Mesothelial cell of epicardium (in vitro differentiated cells): ENCODE data around the gene GOT2. TPM values are rescaled to one million over a fixed set of nuclear protein-coding genes. Genes with fewer than 3 reads are reported as not detected.
"Not testable (repeated sequence)": the region's sequence is repeated elsewhere in the genome, so short reads cannot be mapped to it uniquely, and the experiment has no call there.

Source experiments
- DNase-seq, 2 experiments: peaks; one replicate each; pipeline ENCODE4 v3.0.0; 2021; ENCODE audit warnings: low spot score in 2 of 2; ENCODE audit not compliant: unreplicated experiment in 2 of 2
- H3K27ac Mint-ChIP-seq: 2 replicates; pipeline ENCODE4 v1.8.0; 2021; ENCODE audit warnings: mixed read lengths
- H3K27me3 Mint-ChIP-seq: 2 replicates; pipeline ENCODE4 v1.8.0; 2021; ENCODE audit warnings: low read depth, mixed read lengths
- H3K36me3 Mint-ChIP-seq: 2 replicates; pipeline ENCODE4 v1.8.0; 2021; ENCODE audit warnings: mixed read lengths
- H3K4me1 Mint-ChIP-seq: 2 replicates; pipeline ENCODE4 v1.8.0; 2021; ENCODE audit warnings: mixed read lengths
- H3K4me3 Mint-ChIP-seq: 2 replicates; pipeline ENCODE4 v1.8.0; 2021; ENCODE audit warnings: mild to moderate bottlenecking, moderate library complexity, mixed read lengths
- H3K9me3 Mint-ChIP-seq: 2 replicates; pipeline ENCODE4 v1.8.0; 2021; ENCODE audit warnings: mixed read lengths
- total RNA-seq: library from RNA; stranded (reverse); gene quantifications from 3 replicates; pipeline ENCODE4 v1.2.1, GENCODE V29; 2021
- TF ChIP-seq, protein P1 (sequence below): fragments of 200-600 bp; sonication (generic); IDR thresholded peaks from one replicate; pipeline ENCODE4 v1.5.0; 2021; ENCODE audit warnings: antibody characterized with exemption; ENCODE audit not compliant: unreplicated experiment

GOT2 gene
- total RNA-seq: 71.2 to 75.7 TPM (median 73.7 TPM) in 3 replicates

GRCh38 chr16:58733671-58734458 is at the start of gene GOT2:
Gene GOT2, minus strand, starts transcription at chr16:58734316. Its CDS starts 88 bp downstream, at chr16:58734228.
- DNase-seq: peak; percentile 56 to 83
- Mint-ChIP-seq H3K27me3 (no peaks in the 10 kb centered on the region), H3K36me3 (peaks cover 3% of the 10 kb centered on the region), H3K9me3 (no peaks in the 10 kb centered on the region), H3K27ac (peak within 1 kb of the TSS; percentile 90), H3K4me3 (peak within 1 kb of the TSS; percentile 98), H3K4me1 (peaks cover 16% of the 10 kb centered on the region)
- TF ChIP-seq, protein P1, sequence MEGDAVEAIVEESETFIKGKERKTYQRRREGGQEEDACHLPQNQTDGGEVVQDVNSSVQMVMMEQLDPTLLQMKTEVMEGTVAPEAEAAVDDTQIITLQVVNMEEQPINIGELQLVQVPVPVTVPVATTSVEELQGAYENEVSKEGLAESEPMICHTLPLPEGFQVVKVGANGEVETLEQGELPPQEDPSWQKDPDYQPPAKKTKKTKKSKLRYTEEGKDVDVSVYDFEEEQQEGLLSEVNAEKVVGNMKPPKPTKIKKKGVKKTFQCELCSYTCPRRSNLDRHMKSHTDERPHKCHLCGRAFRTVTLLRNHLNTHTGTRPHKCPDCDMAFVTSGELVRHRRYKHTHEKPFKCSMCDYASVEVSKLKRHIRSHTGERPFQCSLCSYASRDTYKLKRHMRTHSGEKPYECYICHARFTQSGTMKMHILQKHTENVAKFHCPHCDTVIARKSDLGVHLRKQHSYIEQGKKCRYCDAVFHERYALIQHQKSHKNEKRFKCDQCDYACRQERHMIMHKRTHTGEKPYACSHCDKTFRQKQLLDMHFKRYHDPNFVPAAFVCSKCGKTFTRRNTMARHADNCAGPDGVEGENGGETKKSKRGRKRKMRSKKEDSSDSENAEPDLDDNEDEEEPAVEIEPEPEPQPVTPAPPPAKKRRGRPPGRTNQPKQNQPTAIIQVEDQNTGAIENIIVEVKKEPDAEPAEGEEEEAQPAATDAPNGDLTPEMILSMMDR: no peak

DNA sequence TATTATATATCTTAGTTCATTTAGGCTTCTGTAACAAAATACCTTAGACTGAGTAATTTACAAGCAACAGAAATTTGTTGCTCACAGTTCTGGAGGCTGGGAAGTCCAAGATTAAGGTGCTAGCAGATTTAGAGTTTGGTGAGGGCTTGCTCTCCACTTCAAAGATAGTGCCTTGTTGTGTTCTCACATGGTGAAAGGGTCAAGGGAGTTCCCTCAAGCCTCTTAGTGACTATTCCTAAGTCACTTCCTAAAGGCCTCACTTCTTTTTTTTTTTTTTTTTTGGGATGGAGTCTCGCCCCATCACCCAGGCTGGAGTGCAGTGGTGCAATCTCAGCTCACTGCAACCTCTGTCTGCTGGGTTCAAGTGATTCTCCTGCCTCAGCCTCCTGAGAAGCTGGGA is 45.2 kb upstream of the GOT2 start:
- not testable (repeated sequence) for H3K4me1 Mint-ChIP-seq, H3K36me3 Mint-ChIP-seq, DNase-seq, H3K4me3 Mint-ChIP-seq, H3K27ac Mint-ChIP-seq
- peaks cover 16% of the 10 kb centered on the region for H3K9me3 Mint-ChIP-seq
- peaks cover 15% of the 10 kb centered on the region for H3K27me3 Mint-ChIP-seq

DNA sequence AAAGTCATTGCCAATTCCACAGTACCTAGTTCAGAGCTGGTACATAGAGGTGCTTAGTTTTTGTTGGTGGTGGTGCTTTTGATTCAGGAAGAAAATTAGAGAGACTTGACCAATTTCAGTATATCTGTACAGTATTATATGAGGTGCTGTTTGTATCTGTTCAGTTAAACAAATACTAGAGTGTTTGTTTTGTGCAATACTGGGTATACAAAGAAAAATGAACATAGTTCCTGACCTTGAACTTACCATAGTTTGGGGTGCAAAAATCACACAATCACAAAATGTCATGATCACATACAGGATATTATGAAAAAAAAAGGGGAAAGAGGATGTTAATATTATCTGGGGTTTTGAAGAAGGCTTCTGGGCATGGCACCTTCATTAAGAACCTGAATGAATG is 39.8 kb upstream of the GOT2 start:
- Mint-ChIP-seq H3K4me1 (no peaks in the 10 kb centered on the region), H3K27ac (no peak overlapping the region), H3K27me3 (peaks cover 10% of the 10 kb centered on the region)

GRCh38 chr16:58768145-58768544 is 34.0 kb upstream of the GOT2 start:
- no peaks in the 10 kb centered on the region for H3K4me1 Mint-ChIP-seq
- H3K9me3 Mint-ChIP-seq: no peaks in the 10 kb centered on the region
- H3K36me3 Mint-ChIP-seq: no peaks in the 10 kb centered on the region
- TF ChIP-seq, protein P1: no peak
- H3K27me3 Mint-ChIP-seq: peaks cover 9% of the 10 kb centered on the region
- no peak overlapping the region for H3K27ac Mint-ChIP-seq
- H3K4me3 Mint-ChIP-seq: no peak overlapping the region
- no peak for DNase-seq

More for the DNA sequence above, 39.8 kb upstream of the GOT2 start:
- H3K4me3 Mint-ChIP-seq: no peak overlapping the region
- H3K36me3 Mint-ChIP-seq: no peaks in the 10 kb centered on the region
- H3K9me3 Mint-ChIP-seq: no peaks in the 10 kb centered on the region
- TF ChIP-seq, protein P1: no peak
- DNase-seq: no peak

GRCh38 chr16:58767581-58767980 is 33.5 kb upstream of the GOT2 start:
- TF ChIP-seq, protein P1: no peak
- no peaks in the 10 kb centered on the region for H3K36me3 Mint-ChIP-seq
- no peaks in the 10 kb centered on the region for H3K4me1 Mint-ChIP-seq
- H3K27ac Mint-ChIP-seq: no peak overlapping the region
- H3K9me3 Mint-ChIP-seq: no peaks in the 10 kb centered on the region
- no peak overlapping the region for H3K4me3 Mint-ChIP-seq
- DNase-seq: no peak
- H3K27me3 Mint-ChIP-seq: peaks cover 9% of the 10 kb centered on the region

DNA sequence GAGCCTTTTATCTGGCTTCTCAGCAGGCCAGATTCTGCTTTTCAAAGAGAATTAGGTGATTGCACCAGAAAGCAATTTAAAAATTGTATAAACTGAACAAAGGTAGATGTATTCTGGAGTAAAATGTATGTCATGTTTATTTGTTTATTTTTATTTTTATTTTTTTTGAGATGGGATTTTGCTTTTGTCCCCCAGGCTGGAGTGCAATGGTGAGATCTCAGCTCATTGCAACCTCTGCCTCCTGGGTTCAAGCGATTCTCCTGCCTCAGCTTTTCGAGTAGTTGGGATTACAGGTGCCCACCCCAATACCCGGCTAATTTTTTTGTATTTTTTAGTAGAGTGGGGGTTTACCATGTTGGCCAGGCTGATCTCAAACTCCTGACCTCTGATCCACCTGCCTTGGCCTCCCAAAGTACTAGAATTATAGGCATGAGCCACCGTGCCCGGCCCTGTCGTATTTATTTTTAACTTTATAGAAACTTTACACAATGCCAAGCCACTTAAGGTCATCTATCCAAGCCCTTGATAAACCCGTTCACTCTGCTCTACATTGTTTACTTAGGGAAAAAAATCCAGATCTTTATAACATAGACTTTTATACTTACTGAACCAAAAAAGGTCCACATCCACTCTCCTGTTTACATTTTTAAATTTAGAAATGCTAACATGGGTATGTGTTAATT is 22.7 kb upstream of the GOT2 start:
- Mint-ChIP-seq H3K4me1 (no peaks in the 10 kb centered on the region), H3K27ac (no peak overlapping the region), H3K36me3 (no peaks in the 10 kb centered on the region), H3K9me3 (no peaks in the 10 kb centered on the region), H3K27me3 (peaks cover 21% of the 10 kb centered on the region), H3K4me3 (no peak overlapping the region)
- TF ChIP-seq, protein P1: no peak
- DNase-seq: no peak
